ENCODE results near the gene DIP2A. TPM values are rescaled to one million over a fixed set of nuclear protein-coding genes. Genes with fewer than 3 reads are reported as not detected.

The DIP2A gene
- total and polyA plus RNA-seq, 4 donors: 15.5 to 71.4 (median 28.7) TPM

DNA sequence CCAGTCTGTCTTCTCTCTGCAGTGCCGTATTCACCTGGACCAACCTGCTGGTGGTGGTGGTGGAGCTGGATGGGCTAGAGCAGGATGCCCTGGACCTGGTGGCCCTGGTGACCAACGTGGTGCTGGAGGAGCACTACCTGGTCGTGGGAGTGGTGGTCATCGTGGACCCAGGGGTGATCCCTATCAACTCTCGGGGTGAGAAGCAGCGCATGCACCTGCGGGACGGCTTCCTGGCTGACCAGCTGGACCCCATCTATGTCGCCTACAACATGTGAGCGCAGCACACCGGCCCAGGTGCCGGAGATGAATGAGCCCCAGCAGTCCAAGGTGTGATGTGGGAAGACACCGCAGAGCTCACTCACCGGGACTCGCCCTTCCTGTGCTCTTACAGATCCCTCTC lies 108.7 kb downstream of the DIP2A start:
- ATAC-seq (ENCODE audit: insufficient read depth, low FRiP score) (no peak), DNase-seq (no peak)
- TF ChIP-seq, protein P1, sequence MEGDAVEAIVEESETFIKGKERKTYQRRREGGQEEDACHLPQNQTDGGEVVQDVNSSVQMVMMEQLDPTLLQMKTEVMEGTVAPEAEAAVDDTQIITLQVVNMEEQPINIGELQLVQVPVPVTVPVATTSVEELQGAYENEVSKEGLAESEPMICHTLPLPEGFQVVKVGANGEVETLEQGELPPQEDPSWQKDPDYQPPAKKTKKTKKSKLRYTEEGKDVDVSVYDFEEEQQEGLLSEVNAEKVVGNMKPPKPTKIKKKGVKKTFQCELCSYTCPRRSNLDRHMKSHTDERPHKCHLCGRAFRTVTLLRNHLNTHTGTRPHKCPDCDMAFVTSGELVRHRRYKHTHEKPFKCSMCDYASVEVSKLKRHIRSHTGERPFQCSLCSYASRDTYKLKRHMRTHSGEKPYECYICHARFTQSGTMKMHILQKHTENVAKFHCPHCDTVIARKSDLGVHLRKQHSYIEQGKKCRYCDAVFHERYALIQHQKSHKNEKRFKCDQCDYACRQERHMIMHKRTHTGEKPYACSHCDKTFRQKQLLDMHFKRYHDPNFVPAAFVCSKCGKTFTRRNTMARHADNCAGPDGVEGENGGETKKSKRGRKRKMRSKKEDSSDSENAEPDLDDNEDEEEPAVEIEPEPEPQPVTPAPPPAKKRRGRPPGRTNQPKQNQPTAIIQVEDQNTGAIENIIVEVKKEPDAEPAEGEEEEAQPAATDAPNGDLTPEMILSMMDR (IDR thresholded peaks at IDR 0.05; ENCODE audit: control extremely low read depth, extremely low read depth): no peak
- H3K27me3 ChIP-seq (ENCODE audit: control insufficient read depth in 3 of 3, insufficient read depth in 3 of 3, low read length in 2 of 3): no peaks in the 10 kb centered on the region
- peaks cover 14 to 60% (median 47%) of the 10 kb centered on the region in 4 donors for H3K36me3 ChIP-seq (ENCODE audit: control insufficient read depth in 4 of 4, insufficient read depth in 4 of 4, low read length in 4 of 4)
- WGBS, 2 donors: 91 to 94% methylated on average over 15 of the region's 15 CpGs
- no peak overlapping the region for H3K27ac ChIP-seq (ENCODE audit: low read depth in 1 of 2, low read length in 1 of 2)
- H3K9ac ChIP-seq (ENCODE audit: insufficient read depth in 1 of 2, low read length in 2 of 2): no peak overlapping the region
- peaks cover 0 to 5% (median 2%) of the 10 kb centered on the region in 4 donors for H3K9me3 ChIP-seq (ENCODE audit: control insufficient read depth in 4 of 4, insufficient read depth in 3 of 4, low read length in 3 of 4)
- no peaks in the 10 kb centered on the region for H3K4me1 ChIP-seq (ENCODE audit: control insufficient read depth in 5 of 5, insufficient read depth in 5 of 5, low read length in 5 of 5)
- H3K4me3 ChIP-seq: no peak overlapping the region

DNA sequence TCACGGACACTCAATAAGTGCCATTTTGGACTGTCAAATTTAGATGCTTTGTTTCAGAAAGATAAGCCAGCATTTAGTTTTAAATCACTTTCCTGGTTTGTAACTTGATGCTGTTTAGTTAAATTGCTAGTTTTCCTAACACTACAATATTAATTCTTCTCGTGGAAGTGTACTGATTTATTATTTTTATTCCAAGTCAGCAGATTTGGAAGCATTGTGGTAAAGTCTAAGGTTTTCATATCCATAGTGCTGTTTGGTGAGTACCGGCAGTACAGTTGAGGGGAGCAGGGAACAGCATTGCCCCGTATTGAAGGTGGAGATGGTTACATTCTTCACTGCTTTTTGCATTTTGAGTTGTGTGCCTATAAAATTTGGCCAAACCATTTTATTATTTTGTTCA lies 109.9 kb downstream of the DIP2A start:
- H3K36me3 ChIP-seq (ENCODE audit: control insufficient read depth in 4 of 4, insufficient read depth in 4 of 4, low read length in 4 of 4): peaks cover 22 to 56% (median 41%) of the 10 kb centered on the region in 4 donors
- no peak for ATAC-seq (ENCODE audit: insufficient read depth, low FRiP score)
- H3K4me1 ChIP-seq (ENCODE audit: control insufficient read depth in 5 of 5, insufficient read depth in 5 of 5, low read length in 5 of 5): no peaks in the 10 kb centered on the region
- H3K4me3 ChIP-seq: no peak overlapping the region
- no peaks in the 10 kb centered on the region for H3K27me3 ChIP-seq (ENCODE audit: control insufficient read depth in 3 of 3, insufficient read depth in 3 of 3, low read length in 2 of 3)
- 95% methylated on average over 4 of the region's 4 CpGs for WGBS, 2 donors
- no peak overlapping the region for H3K27ac ChIP-seq (ENCODE audit: low read depth in 1 of 2, low read length in 1 of 2)
- H3K9ac ChIP-seq (ENCODE audit: insufficient read depth in 1 of 2, low read length in 2 of 2): no peak overlapping the region
- TF ChIP-seq, protein P1 (IDR thresholded peaks at IDR 0.05; ENCODE audit: control extremely low read depth, extremely low read depth): no peak
- peaks cover 0 to 11% (median 3%) of the 10 kb centered on the region in 4 donors for H3K9me3 ChIP-seq (ENCODE audit: control insufficient read depth in 4 of 4, insufficient read depth in 3 of 4, low read length in 3 of 4)
- no peak for DNase-seq

DNA sequence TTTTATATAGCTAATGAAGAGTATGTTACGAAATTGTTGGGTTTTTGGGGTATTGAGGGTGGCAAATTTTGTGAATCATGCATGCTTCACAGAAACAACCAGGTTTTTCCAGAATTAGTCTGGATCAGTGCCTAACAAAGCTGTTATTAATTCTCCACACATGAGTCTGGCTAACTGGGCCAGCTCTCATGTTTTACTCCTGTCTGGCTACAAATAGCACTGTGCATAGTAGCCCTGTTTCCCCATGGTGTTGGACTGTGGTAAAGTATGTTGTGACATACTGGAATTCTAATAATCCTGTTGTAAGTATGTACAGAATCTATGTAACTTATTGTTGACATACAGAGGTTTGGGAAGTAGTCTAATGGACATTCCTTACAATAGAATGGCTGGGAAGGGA lies 110.4 kb downstream of the DIP2A start:
- DNase-seq: no peak
- Histone ChIP-seq H3K4me3 (no peak overlapping the region), H3K9me3 (ENCODE audit: control insufficient read depth in 4 of 4, insufficient read depth in 3 of 4, low read length in 3 of 4) (peaks cover 0 to 11% (median 3%) of the 10 kb centered on the region in 4 donors), H3K36me3 (ENCODE audit: control insufficient read depth in 4 of 4, insufficient read depth in 4 of 4, low read length in 4 of 4) (peaks cover 22 to 52% (median 36%) of the 10 kb centered on the region in 4 donors), H3K4me1 (ENCODE audit: control insufficient read depth in 5 of 5, insufficient read depth in 5 of 5, low read length in 5 of 5) (no peaks in the 10 kb centered on the region), H3K27me3 (ENCODE audit: control insufficient read depth in 3 of 3, insufficient read depth in 3 of 3, low read length in 2 of 3) (no peaks in the 10 kb centered on the region), H3K9ac (ENCODE audit: insufficient read depth in 1 of 2, low read length in 2 of 2) (no peak overlapping the region), H3K27ac (ENCODE audit: low read depth in 1 of 2, low read length in 1 of 2) (no peak overlapping the region)
- TF ChIP-seq, protein P1 (IDR thresholded peaks at IDR 0.05; ENCODE audit: control extremely low read depth, extremely low read depth): no peak
- ATAC-seq (ENCODE audit: insufficient read depth, low FRiP score): no peak
- WGBS, 2 donors: 94 to 98% methylated on average over 1 of the region's 1 CpG

DNA sequence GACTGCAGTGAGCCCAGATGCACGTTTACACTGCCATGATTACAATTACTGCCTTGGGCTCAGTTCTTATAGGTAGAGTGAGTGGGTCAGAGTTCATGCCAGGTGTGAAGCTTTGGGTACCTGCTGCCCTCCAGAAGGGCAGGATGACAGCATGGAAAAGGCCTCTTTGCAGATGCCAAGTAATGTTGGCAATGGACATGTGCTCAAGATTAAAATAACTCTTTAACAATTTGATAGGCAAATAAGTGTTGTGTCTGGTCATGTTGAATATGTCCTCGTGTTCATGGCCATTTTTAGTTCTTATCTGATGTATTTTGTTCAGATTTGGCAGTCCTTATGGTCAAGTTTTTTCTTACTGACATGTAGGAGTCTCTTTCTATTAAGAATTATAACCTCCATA lies 111.4 kb downstream of the DIP2A start:
- TF ChIP-seq, protein P1 (IDR thresholded peaks at IDR 0.05; ENCODE audit: control extremely low read depth, extremely low read depth): no peak
- H3K27me3 ChIP-seq (ENCODE audit: control insufficient read depth in 3 of 3, insufficient read depth in 3 of 3, low read length in 2 of 3): no peaks in the 10 kb centered on the region
- H3K9ac ChIP-seq (ENCODE audit: insufficient read depth in 1 of 2, low read length in 2 of 2): no peak overlapping the region
- no peak overlapping the region for H3K27ac ChIP-seq (ENCODE audit: low read depth in 1 of 2, low read length in 1 of 2)
- peaks cover 0 to 11% (median 3%) of the 10 kb centered on the region in 4 donors for H3K9me3 ChIP-seq (ENCODE audit: control insufficient read depth in 4 of 4, insufficient read depth in 3 of 4, low read length in 3 of 4)
- H3K4me1 ChIP-seq (ENCODE audit: control insufficient read depth in 5 of 5, insufficient read depth in 5 of 5, low read length in 5 of 5): no peaks in the 10 kb centered on the region
- 89% methylated on average over 2 of the region's 2 CpGs for WGBS, 2 donors
- DNase-seq (no peak), ATAC-seq (ENCODE audit: insufficient read depth, low FRiP score) (no peak)
- peaks cover 22 to 52% (median 31%) of the 10 kb centered on the region in 4 donors for H3K36me3 ChIP-seq (ENCODE audit: control insufficient read depth in 4 of 4, insufficient read depth in 4 of 4, low read length in 4 of 4)
- H3K4me3 ChIP-seq: no peak overlapping the region
